Left ventricle myocardium inferior (tissue), 1 donor: ENCODE data around the gene CTSO. TPM values are rescaled to one million over a fixed set of nuclear protein-coding genes. Genes with fewer than 3 reads are reported as not detected.

ENCODE experiments used
- DNase-seq: peaks from one replicate; pipeline ENCODE4 v3.0.0-alpha.2; 2020
- H3K27ac ChIP-seq: fragments of 200-600 bp; replicated peaks from 2 replicates; pipeline ENCODE4 v1.8.0; 2021
- H3K27me3 ChIP-seq: fragments of 200-600 bp; 2 replicates; pipeline ENCODE4 v1.8.0; 2021; ENCODE audit warnings: low read depth
- H3K36me3 ChIP-seq: fragments of 200-600 bp; 2 replicates; pipeline ENCODE4 v1.8.0; 2021
- H3K4me1 ChIP-seq: fragments of 200-600 bp; 2 replicates; pipeline ENCODE4 v1.8.0; 2021
- H3K4me3 ChIP-seq: fragments of 200-600 bp; 2 replicates; pipeline ENCODE4 v1.8.0; 2021; ENCODE audit warnings: mild to moderate bottlenecking, moderate library complexity
- H3K9me3 ChIP-seq: fragments of 200-600 bp; replicated peaks from 2 replicates; pipeline ENCODE4 v1.8.0; 2021
- CTCF ChIP-seq: fragments of 200-600 bp; IDR thresholded peaks from 2 replicates; pipeline ENCODE4 v1.8.0; 2021; ENCODE audit warnings: antibody characterized with exemption, mild to moderate bottlenecking, borderline replicate concordance
- intact Hi-C: fragments of 100-400 bp; cut with micrococcal nuclease; formaldehyde crosslinking; loops from one replicate; pipeline ENCODE4 v1.11.0; 2022
- total RNA-seq: library from RNA; stranded (reverse); fragmentation: NEBNext Ultra II Directional; extraction: Animal tissue kit (Norgen Biotek cat#: 25700); gene quantifications from one replicate; pipeline ENCODE4 v1.2.1, GENCODE V29; 2021
- donor health status: DM: no; HTN: yes; CAD: no; lungs with severe emphysema.

Gene CTSO
- total RNA-seq, 1 donor from 2014 or later = 5.8 TPM

- Histone ChIP-seq H3K36me3 (no peaks in the 10 kb centered on the region), H3K9me3 (no peaks in the 10 kb centered on the region), H3K4me1 (no peaks in the 10 kb centered on the region), H3K27ac (no peak overlapping the region), H3K27me3 (no peaks in the 10 kb centered on the region), H3K4me3 (no peak overlapping the region)
- TF ChIP-seq CTCF = no peak
- no peak for DNase-seq
- intact Hi-C loops = no loop called here
These were observed 43.9 kb downstream of the CTSO start for GRCh38 chr4:155909615-155910226.

- H3K4me1 ChIP-seq = no peaks in the 10 kb centered on the region
- H3K27ac ChIP-seq = no peak overlapping the region
- intact Hi-C loops = no loop called here
- no peak for DNase-seq
- H3K36me3 ChIP-seq = no peaks in the 10 kb centered on the region
- H3K9me3 ChIP-seq = no peaks in the 10 kb centered on the region
- no peak overlapping the region for H3K4me3 ChIP-seq
- no peaks in the 10 kb centered on the region for H3K27me3 ChIP-seq
- no peak for TF ChIP-seq CTCF
These were observed 45.2 kb downstream of the CTSO start for GRCh38 chr4:155908187-155909139.

- intact Hi-C loops = no loop called here
- H3K27ac ChIP-seq = no peak overlapping the region
These were observed 46.1 kb downstream of the CTSO start for GRCh38 chr4:155907556-155907955.

GRCh38 chr4:155906554-155907247, 47.0 kb downstream of the CTSO start:
- DNase-seq = no peak
- H3K27ac ChIP-seq = no peak overlapping the region

More at GRCh38 chr4:155907556-155907955, 46.1 kb downstream of the CTSO start:
- Histone ChIP-seq H3K27me3 (no peaks in the 10 kb centered on the region), H3K36me3 (no peaks in the 10 kb centered on the region), H3K4me1 (no peaks in the 10 kb centered on the region), H3K4me3 (no peak overlapping the region), H3K9me3 (no peaks in the 10 kb centered on the region)
- no peak for DNase-seq
- TF ChIP-seq CTCF = no peak

More at GRCh38 chr4:155906554-155907247, 47.0 kb downstream of the CTSO start:
- H3K27me3 ChIP-seq = no peaks in the 10 kb centered on the region
- H3K4me3 ChIP-seq = no peak overlapping the region
- no peaks in the 10 kb centered on the region for H3K9me3 ChIP-seq
- no peak for TF ChIP-seq CTCF
- intact Hi-C loops = no loop called here
- no peaks in the 10 kb centered on the region for H3K4me1 ChIP-seq
- no peaks in the 10 kb centered on the region for H3K36me3 ChIP-seq
